Tibial nerve (tissue), 4 donors: ENCODE results near the gene EHHADH. TPM values are rescaled to one million over a fixed set of nuclear protein-coding genes. Genes with fewer than 3 reads are reported as not detected.
A peak's percentile ranks its signal among the peaks of the same experiment; 100 is the strongest.

Source experiments
- DNase-seq, 2 donors: peaks; one replicate each; pipeline ENCODE4 v3.0.0-alpha.2; 2019; ENCODE audit warnings: low spot score in 2 of 2
- H3K27ac ChIP-seq, 4 donors: fragments of 200-600 bp; sonication (generic) in 3 of 4; one replicate each; pipeline ENCODE4 v1.5.1; 2017 to 2019; ENCODE audit warnings: mild to moderate bottlenecking in 1 of 4
- H3K27me3 ChIP-seq, 2 donors: fragments of 200-600 bp; sonication (generic) in 1 of 2; one replicate each; pipeline versions ENCODE4 v1.5.1 to v1.6.0; 2017 to 2019
- H3K36me3 ChIP-seq, 3 donors: fragments of 200-600 bp; sonication (generic); one replicate each; pipeline ENCODE4 v1.5.1; 2018 to 2019
- H3K4me1 ChIP-seq, 4 donors: fragments of 200-600 bp; sonication (generic) in 3 of 4; one replicate each; pipeline ENCODE4 v1.5.1; 2017 to 2019
- H3K4me3 ChIP-seq, 4 donors: fragments of 200-600 bp; sonication (generic) in 3 of 4; one replicate each; pipeline ENCODE4 v1.5.1; 2017 to 2019; ENCODE audit warnings: mild to moderate bottlenecking in 1 of 4, moderate library complexity in 1 of 4
- H3K9me3 ChIP-seq, 4 donors: fragments of 200-600 bp; sonication (generic) in 3 of 4; one replicate each; pipeline ENCODE4 v1.5.1; 2017 to 2019
- EP300 ChIP-seq, 2 donors: sonication (generic); formaldehyde crosslinking; IDR thresholded peaks; one replicate each; pipeline ENCODE4 v1.6.1; 2017; ENCODE audit warnings: antibody characterized with exemption in 2 of 2, mild to moderate bottlenecking in 1 of 2
- POLR2A ChIP-seq, 2 donors: fragments of 450-650 bp; IDR thresholded peaks; one replicate each; pipeline ENCODE4 v1.6.1; 2017; ENCODE audit warnings: antibody characterized with exemption in 2 of 2, mild to moderate bottlenecking in 2 of 2, moderate library complexity in 2 of 2
- WGBS, 2 donors: methylation state at CpG; one replicate each; pipeline ENCODE4 v1.1.5; 2018; 5-methylcytosine and 5-hydroxymethylcytosine counted together
- total RNA-seq, 4 donors: library from RNA; depleted of rRNA; stranded (reverse); fragments of >200 nt; gene quantifications; one replicate each; pipeline ENCODE4 v1.1.0, GENCODE V29; 2016
- TF ChIP-seq, protein P1 (sequence below), 5 experiments: fragments of 200-600 bp in 3 of 5; fragments of 450-650 bp in 2 of 5; sonication (generic) in 3 of 5; IDR thresholded peaks; one replicate each; pipeline ENCODE4 v1.5.1; 2016 to 2019; ENCODE audit warnings: antibody characterized with exemption in 5 of 5, mild to moderate bottlenecking in 3 of 5, moderate library complexity in 2 of 5

Gene EHHADH
- total RNA-seq, 4 donors from 2014 or later: 3.1 to 5.2 (median 4.1) TPM

DNA sequence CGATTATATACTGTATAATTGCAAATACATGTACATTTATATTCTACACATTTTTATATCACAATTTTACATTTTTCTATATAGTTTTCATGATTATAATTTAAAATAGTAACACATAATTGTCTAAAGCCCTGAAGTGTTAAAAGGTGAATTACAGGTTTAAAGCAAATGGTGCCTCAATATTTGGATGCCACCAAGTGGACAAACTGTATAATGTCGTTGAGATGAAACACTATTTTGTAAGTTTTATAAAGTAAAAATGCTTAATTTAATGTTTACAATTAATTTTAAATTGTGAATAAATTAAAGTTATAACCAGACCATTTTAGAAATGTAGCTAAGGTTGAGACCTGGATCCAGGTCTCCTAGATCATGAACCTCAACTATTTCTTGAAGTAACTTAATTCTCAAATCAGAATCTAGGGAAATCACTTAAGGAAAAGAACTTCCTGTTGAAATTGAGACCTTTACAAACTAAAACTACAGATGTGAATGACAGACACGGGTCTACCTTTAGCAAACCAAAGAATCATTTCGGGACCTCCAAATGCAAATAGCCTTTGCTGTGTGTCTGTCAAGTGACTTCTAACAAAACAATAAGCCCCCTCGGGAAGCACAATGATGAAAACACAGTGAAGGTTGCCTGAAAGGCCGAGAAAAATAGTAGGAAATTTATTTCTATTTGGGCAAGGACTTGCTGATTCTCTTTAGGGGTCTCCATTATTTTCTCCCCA, 37.8 kb downstream of the EHHADH start:
- H3K36me3 ChIP-seq: no peaks in the 10 kb centered on the region
- no peak for TF ChIP-seq POLR2A (IDR thresholded peaks at IDR 0.05)
- TF ChIP-seq, protein P1, sequence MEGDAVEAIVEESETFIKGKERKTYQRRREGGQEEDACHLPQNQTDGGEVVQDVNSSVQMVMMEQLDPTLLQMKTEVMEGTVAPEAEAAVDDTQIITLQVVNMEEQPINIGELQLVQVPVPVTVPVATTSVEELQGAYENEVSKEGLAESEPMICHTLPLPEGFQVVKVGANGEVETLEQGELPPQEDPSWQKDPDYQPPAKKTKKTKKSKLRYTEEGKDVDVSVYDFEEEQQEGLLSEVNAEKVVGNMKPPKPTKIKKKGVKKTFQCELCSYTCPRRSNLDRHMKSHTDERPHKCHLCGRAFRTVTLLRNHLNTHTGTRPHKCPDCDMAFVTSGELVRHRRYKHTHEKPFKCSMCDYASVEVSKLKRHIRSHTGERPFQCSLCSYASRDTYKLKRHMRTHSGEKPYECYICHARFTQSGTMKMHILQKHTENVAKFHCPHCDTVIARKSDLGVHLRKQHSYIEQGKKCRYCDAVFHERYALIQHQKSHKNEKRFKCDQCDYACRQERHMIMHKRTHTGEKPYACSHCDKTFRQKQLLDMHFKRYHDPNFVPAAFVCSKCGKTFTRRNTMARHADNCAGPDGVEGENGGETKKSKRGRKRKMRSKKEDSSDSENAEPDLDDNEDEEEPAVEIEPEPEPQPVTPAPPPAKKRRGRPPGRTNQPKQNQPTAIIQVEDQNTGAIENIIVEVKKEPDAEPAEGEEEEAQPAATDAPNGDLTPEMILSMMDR (IDR thresholded peaks at IDR 0.05): peak; percentile 15 to 43 (median 33)
- H3K4me3 ChIP-seq: peak overlapping the region in 2 of 4 donors; percentile 9 to 31
- peaks cover 0 to 11% (median 0%) of the 10 kb centered on the region in 4 donors for H3K4me1 ChIP-seq
- H3K27me3 ChIP-seq: no peaks in the 10 kb centered on the region
- H3K9me3 ChIP-seq: no peaks in the 10 kb centered on the region
- 16 to 23% methylated on average over 6 of the region's 6 CpGs for WGBS, 2 donors
- DNase-seq: no peak
- peak overlapping the region in 3 of 4 donors; percentile 21 to 75 (median 62) for H3K27ac ChIP-seq

DNA sequence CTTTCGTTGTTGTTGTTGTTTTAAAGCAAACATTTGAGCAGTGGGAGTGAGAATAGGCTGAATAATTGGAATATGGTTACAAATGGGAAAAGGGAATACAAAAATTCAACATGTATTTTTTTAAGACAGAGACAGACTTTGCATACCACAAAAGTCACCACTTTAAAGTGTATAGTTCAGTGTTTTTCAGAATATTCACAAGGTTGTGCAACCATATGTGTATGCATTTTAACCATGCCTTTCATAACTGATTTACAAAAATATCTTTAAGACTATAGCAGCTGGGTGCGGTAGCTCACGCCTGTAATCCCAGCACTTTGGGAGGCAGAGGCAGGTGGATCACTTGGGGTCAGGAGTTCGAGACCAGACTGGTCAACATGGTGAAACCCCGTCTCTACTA, 41.3 kb downstream of the EHHADH start:
- 81 to 87% methylated on average over 5 of the region's 5 CpGs for WGBS, 2 donors
- peaks cover 0 to 11% (median 0%) of the 10 kb centered on the region in 4 donors for H3K4me1 ChIP-seq
- H3K36me3 ChIP-seq: no peaks in the 10 kb centered on the region

DNA sequence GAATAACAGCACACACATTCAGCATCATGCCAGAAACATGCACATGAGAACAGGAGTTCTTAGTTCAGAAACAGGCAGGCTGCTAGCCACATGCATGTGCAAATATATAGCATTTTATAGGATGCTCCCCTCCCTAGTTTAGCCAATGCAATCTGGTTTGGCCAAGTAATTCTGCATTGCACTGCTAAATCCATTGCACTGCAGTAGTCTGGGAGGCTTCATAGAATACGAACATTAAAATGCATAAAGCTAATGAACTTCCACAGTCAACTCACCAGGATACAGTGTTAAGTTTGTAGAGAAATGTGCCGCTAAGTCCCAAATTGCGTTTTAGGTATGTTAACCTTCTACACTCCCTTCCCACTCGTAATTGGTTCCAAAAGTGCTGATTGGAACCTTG, 41.8 kb downstream of the EHHADH start:
- no peak for DNase-seq
- TF ChIP-seq EP300 (IDR thresholded peaks at IDR 0.05): no peak
- no peak for TF ChIP-seq POLR2A (IDR thresholded peaks at IDR 0.05)
- TF ChIP-seq, protein P1 (IDR thresholded peaks at IDR 0.05): no peak
- Histone ChIP-seq H3K27ac (no peak overlapping the region), H3K9me3 (no peaks in the 10 kb centered on the region), H3K27me3 (no peaks in the 10 kb centered on the region), H3K36me3 (no peaks in the 10 kb centered on the region), H3K4me1 (peaks cover 0 to 11% (median 0%) of the 10 kb centered on the region in 4 donors), H3K4me3 (no peak overlapping the region)
- WGBS, 2 donors: 75% methylated on average over 4 of the region's 4 CpGs

More for the DNA sequence above, 41.3 kb downstream of the EHHADH start:
- no peaks in the 10 kb centered on the region for H3K9me3 ChIP-seq
- no peaks in the 10 kb centered on the region for H3K27me3 ChIP-seq
- DNase-seq: no peak
- no peak overlapping the region for H3K4me3 ChIP-seq
- no peak overlapping the region for H3K27ac ChIP-seq
- no peak for TF ChIP-seq EP300 (IDR thresholded peaks at IDR 0.05)

DNA sequence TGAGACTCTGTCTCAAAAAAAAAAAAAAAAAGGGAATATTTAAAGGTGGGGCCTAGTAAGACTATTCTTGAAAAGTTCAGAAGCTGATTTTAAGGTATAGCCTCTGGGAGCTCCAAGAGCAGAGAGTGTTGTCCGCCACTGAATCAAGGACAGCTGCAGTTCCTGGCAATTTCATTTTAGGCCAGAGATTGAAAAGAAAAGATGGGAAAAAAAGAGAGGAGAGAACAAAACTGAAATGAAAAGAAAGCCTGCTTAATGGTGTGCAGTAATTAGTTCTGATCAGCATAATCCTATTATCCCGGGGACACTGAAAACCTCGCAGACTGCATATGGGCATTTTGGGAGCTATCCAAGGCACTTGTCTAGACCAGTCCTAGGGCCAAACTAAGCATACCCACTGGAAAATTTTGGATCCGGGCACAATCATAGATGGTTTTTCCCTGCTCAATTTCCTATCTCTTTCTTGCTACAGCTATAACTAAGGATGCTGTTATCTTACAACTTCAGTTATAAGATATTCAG, 43.2 kb downstream of the EHHADH start:
- DNase-seq: no peak
- no peaks in the 10 kb centered on the region for H3K27me3 ChIP-seq
- no peak overlapping the region for H3K4me3 ChIP-seq
- no peak overlapping the region for H3K27ac ChIP-seq
- no peaks in the 10 kb centered on the region for H3K36me3 ChIP-seq
- TF ChIP-seq, protein P1 (IDR thresholded peaks at IDR 0.05): no peak
- TF ChIP-seq POLR2A (IDR thresholded peaks at IDR 0.05): no peak
- TF ChIP-seq EP300 (IDR thresholded peaks at IDR 0.05): no peak
- H3K9me3 ChIP-seq: no peaks in the 10 kb centered on the region
- 89 to 93% methylated on average over 4 of the region's 4 CpGs for WGBS, 2 donors
- H3K4me1 ChIP-seq: no peaks in the 10 kb centered on the region

DNA sequence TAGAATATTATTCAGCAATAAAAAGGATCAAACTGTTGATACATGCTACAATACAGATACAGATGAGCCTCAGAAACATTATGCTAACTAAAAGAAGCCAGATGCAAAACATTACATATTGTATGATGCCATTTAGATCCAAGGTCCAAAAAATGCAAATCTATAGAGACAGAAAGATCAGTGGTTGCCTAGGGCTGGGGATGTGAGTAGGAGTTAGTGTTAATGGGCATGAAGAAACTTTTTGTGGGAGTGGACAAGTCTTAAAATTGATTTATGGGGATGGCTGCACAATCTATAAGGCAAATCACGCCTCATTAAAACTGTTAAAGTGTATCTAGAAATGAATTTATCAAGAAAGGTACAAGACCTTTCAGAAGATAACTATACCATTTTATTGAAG, 45.0 kb downstream of the EHHADH start:
- DNase-seq: no peak
- no peaks in the 10 kb centered on the region for H3K4me1 ChIP-seq
- no peaks in the 10 kb centered on the region for H3K9me3 ChIP-seq
- H3K4me3 ChIP-seq: no peak overlapping the region
- 82 to 90% methylated on average over 1 of the region's 1 CpG for WGBS, 2 donors
- no peak for TF ChIP-seq POLR2A (IDR thresholded peaks at IDR 0.05)
- TF ChIP-seq, protein P1 (IDR thresholded peaks at IDR 0.05): no peak
- no peak for TF ChIP-seq EP300 (IDR thresholded peaks at IDR 0.05)
- H3K27me3 ChIP-seq: no peaks in the 10 kb centered on the region
- no peak overlapping the region for H3K27ac ChIP-seq
- peaks cover 0 to 7% (median 0%) of the 10 kb centered on the region in 3 donors for H3K36me3 ChIP-seq
